Endothelial cell of umbilical vein (primary cell): ENCODE results near the gene CDC42EP4. TPM values are rescaled to one million over a fixed set of nuclear protein-coding genes. Genes with fewer than 3 reads are reported as not detected.

ENCODE experiments used
- BruUV-seq: library from RNA; stranded (reverse); fragments of 400-500 nt; replicated peaks from 2 replicates; lab custom pipeline; 2021; lab: Mats Ljungman, UMichigan
- CTCF ChIA-PET: fragments of 300-600, 350-600 bp; sonication (Branson Sonifier 250); formaldehyde crosslinking; loops from one replicate; lab custom pipeline; 2021; ENCODE audit warnings: antibody characterized with exemption, inconsistent platforms; lab: Charles Lee
- POLR2A ChIA-PET: fragments of 300-600, 350-600 bp; sonication (Branson Sonifier 250); formaldehyde crosslinking; loops from one replicate; lab custom pipeline; 2021; ENCODE audit warnings: antibody characterized with exemption, inconsistent platforms; lab: Charles Lee
- DNase-seq: peaks from one replicate; pipeline ENCODE4 v3.0.0-alpha.2; 2011; ENCODE audit warnings: low read depth, low spot score
- FAIRE-seq: peaks from 2 replicates; lab custom pipeline; 2011; peaks lifted over from hg19 to GRCh38; lab: Jason Lieb, UNC
- H2AFZ ChIP-seq: 2 replicates; pipeline ENCODE4 v1.6.0; 2012; ENCODE audit warnings: low read depth, low read length, control low read depth, inconsistent platforms
- H3K27ac ChIP-seq: 2 replicates; pipeline ENCODE4 v1.5.1; 2011; ENCODE audit warnings: low read depth, mild to moderate bottlenecking, control low read depth, low read length, moderate library complexity; ENCODE audit not compliant: insufficient read depth
- H3K27me3 ChIP-seq, 2 experiments: 2 replicates each; pipeline versions ENCODE4 v1.6.0 to v1.6.1; 2011; ENCODE audit warnings: low read length in 2 of 2, mixed read lengths in 1 of 2; ENCODE audit not compliant: control insufficient read depth in 2 of 2, insufficient read depth in 2 of 2
- H3K36me3 ChIP-seq, 2 experiments: 2 replicates in 1 of 2; 3 replicates in 1 of 2; pipeline ENCODE4 v1.5.1; 2011; ENCODE audit warnings: low read length in 2 of 2, mild to moderate bottlenecking in 1 of 2, moderate library complexity in 1 of 2; ENCODE audit not compliant: control insufficient read depth in 2 of 2, insufficient read depth in 2 of 2; ENCODE audit errors: extremely low read depth in 1 of 2
- H3K4me1 ChIP-seq: 3 replicates; pipeline ENCODE4 v1.5.1; 2011; ENCODE audit warnings: mild to moderate bottlenecking, low read length; ENCODE audit not compliant: control insufficient read depth, insufficient read depth; ENCODE audit errors: extremely low read depth
- H3K4me2 ChIP-seq: 2 replicates; pipeline ENCODE4 v1.6.1; 2011; ENCODE audit warnings: low read length, control low read depth, mixed read lengths; ENCODE audit not compliant: insufficient read depth
- H3K4me3 ChIP-seq, 3 experiments: fragments of 200-600 bp in 1 of 3; sonication (generic), shearing (Covaris generic) in 1 of 3; replicated peaks in 1 of 3; 2 replicates each; pipeline ENCODE4 v1.5.1; 2011 to 2016; ENCODE audit warnings: control low read depth in 3 of 3, low read length in 3 of 3, mild to moderate bottlenecking in 2 of 3, inconsistent platforms in 1 of 3, low read depth in 1 of 3, moderate library complexity in 1 of 3; ENCODE audit not compliant: insufficient read depth in 1 of 3
- H3K79me2 ChIP-seq: 2 replicates; pipeline ENCODE4 v1.6.0; 2012; ENCODE audit warnings: low read length, inconsistent platforms; ENCODE audit not compliant: control insufficient read depth, insufficient read depth
- H3K9ac ChIP-seq: replicated peaks from 2 replicates; pipeline ENCODE3; 2011; ENCODE audit warnings: low read length, control low read depth; ENCODE audit not compliant: insufficient read depth; ENCODE audit errors: extremely low read depth
- H3K9me1 ChIP-seq: replicated peaks from 3 replicates; pipeline ENCODE4 v1.6.0; 2011; ENCODE audit warnings: mild to moderate bottlenecking, low read length; ENCODE audit not compliant: control insufficient read depth, insufficient read depth; ENCODE audit errors: extremely low read depth
- H3K9me3 ChIP-seq: replicated peaks from 2 replicates; pipeline ENCODE4 v1.5.1; 2012; ENCODE audit warnings: low read length, inconsistent platforms; ENCODE audit not compliant: control insufficient read depth, insufficient read depth
- H4K20me1 ChIP-seq: replicated peaks from 2 replicates; pipeline ENCODE3; 2011; ENCODE audit warnings: mild to moderate bottlenecking, low read length; ENCODE audit not compliant: control insufficient read depth, insufficient read depth; ENCODE audit errors: extremely low read depth
- EZH2 ChIP-seq: IDR thresholded peaks from 2 replicates; pipeline ENCODE4 v1.6.1; 2012; ENCODE audit warnings: borderline replicate concordance, low read depth, mild to moderate bottlenecking, moderate library complexity, low read length, inconsistent platforms; ENCODE audit not compliant: severe bottlenecking
- FOS ChIP-seq: IDR thresholded peaks from 2 replicates; pipeline ENCODE4 v1.6.1; 2011; ENCODE audit warnings: mild to moderate bottlenecking, low read length, moderate library complexity, borderline replicate concordance; ENCODE audit not compliant: insufficient read depth
- MYC ChIP-seq: IDR thresholded peaks from one replicate; pipeline ENCODE4 v1.6.1; 2011; ENCODE audit warnings: mild to moderate bottlenecking, low read depth, low read length
- POLR2A ChIP-seq: IDR thresholded peaks from 2 replicates; pipeline ENCODE4 v1.6.1; 2012; ENCODE audit warnings: low read depth, mild to moderate bottlenecking, control low read depth, low read length
- POLR2AphosphoS5 ChIP-seq: IDR thresholded peaks from 2 replicates; pipeline ENCODE4 v1.6.1; 2012; ENCODE audit warnings: low read depth, mild to moderate bottlenecking, control low read depth, low read length, moderate library complexity; ENCODE audit not compliant: insufficient read depth
- dilution Hi-C: fragments of 300-500 bp; cut with MboI; formaldehyde crosslinking; loops from one replicate; pipeline ENCODE4 v1.15.0; 2019; ENCODE audit warnings: low sequenced_read_pairs; ENCODE audit not compliant: extremely low pct_ligation_motif_present
- intact Hi-C: fragments of 100-400 bp; cut with micrococcal nuclease; formaldehyde crosslinking; loops from one replicate; pipeline ENCODE4 v1.10.0; 2022
- polyA plus RNA-seq, 4 experiments: library from polyadenylated mRNA; depleted of rRNA in 3 of 4; stranded (reverse) in 3 of 4; unstranded in 1 of 4; fragments of >200 nt; gene quantifications; 2 replicates each; pipeline versions ENCODE4 v1.2.1 to v1.2.3, GENCODE V29; 2011 to 2012; ENCODE audit warnings: missing spikeins in 1 of 4
- total RNA-seq: library from RNA; stranded (reverse); gene quantifications from 2 replicates; pipeline ENCODE4 v1.2.3, GENCODE V29; 2021
- TF ChIP-seq, protein P1 (sequence below), 2 donors: IDR thresholded peaks; 1 replicate in 1 of 2; 2 replicates in 1 of 2; pipeline ENCODE4 v1.5.1; 2011; ENCODE audit warnings: low read length in 2 of 2, mild to moderate bottlenecking in 2 of 2, moderate library complexity in 2 of 2, control low read depth in 1 of 2, inconsistent platforms in 1 of 2, low read depth in 1 of 2; ENCODE audit not compliant: insufficient read depth in 1 of 2; ENCODE audit errors: extremely low read depth in 1 of 2

CDC42EP4 gene
- total and polyA plus RNA-seq, 2 donors (not counting 3 experiments of a cell fraction or from before 2014, with no cell fraction given): 11.4 to 19.6 TPM

DNA sequence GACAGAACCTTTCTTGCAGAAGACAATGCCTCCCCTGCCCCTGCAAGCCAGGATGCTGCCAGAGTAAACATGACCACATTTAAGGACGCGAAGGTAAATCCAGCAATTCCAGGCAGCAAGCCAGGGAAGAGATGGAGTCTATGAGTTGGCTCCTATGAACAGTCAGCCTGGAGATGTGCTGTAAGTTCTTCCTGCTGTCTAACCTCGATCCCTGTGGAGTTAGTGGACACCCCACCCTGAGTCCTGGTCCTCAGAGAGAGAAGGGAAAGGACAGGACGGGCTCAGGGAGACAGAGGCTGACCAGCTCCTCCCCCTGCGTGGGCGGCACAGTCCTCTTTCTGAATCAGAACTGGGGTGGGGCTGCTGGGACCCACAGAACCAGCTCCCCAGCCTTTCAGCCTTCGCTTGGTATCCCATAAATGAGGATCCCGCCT lies 24.9 kb downstream of the CDC42EP4 start:
- no peak overlapping the region for H3K9ac ChIP-seq
- dilution Hi-C loops (no loop called here), intact Hi-C loops (no loop called here)
- no peaks in the 10 kb centered on the region for H3K27me3 ChIP-seq
- H2AFZ ChIP-seq: no peak overlapping the region
- ChIA-PET POLR2A (no interaction called here), CTCF (no interaction called here)
- no TSS peak for BruUV-seq
- H3K36me3 ChIP-seq: peaks cover 0 to 8% of the 10 kb centered on the region in 2 experiments
- no peaks in the 10 kb centered on the region for H3K9me3 ChIP-seq
- H3K4me1 ChIP-seq: peaks cover 17% of the 10 kb centered on the region
- FAIRE-seq: no peak
- no peaks in the 10 kb centered on the region for H4K20me1 ChIP-seq
- peaks cover 30% of the 10 kb centered on the region for H3K79me2 ChIP-seq
- H3K9me1 ChIP-seq: no peaks in the 10 kb centered on the region
- no peak for DNase-seq
- no peak overlapping the region for H3K27ac ChIP-seq
- H3K4me2 ChIP-seq: no peak overlapping the region
- TF ChIP-seq EZH2 (no peak), POLR2AphosphoS5 (no peak), POLR2A (no peak), FOS (no peak), MYC (no peak)
- TF ChIP-seq, protein P1, sequence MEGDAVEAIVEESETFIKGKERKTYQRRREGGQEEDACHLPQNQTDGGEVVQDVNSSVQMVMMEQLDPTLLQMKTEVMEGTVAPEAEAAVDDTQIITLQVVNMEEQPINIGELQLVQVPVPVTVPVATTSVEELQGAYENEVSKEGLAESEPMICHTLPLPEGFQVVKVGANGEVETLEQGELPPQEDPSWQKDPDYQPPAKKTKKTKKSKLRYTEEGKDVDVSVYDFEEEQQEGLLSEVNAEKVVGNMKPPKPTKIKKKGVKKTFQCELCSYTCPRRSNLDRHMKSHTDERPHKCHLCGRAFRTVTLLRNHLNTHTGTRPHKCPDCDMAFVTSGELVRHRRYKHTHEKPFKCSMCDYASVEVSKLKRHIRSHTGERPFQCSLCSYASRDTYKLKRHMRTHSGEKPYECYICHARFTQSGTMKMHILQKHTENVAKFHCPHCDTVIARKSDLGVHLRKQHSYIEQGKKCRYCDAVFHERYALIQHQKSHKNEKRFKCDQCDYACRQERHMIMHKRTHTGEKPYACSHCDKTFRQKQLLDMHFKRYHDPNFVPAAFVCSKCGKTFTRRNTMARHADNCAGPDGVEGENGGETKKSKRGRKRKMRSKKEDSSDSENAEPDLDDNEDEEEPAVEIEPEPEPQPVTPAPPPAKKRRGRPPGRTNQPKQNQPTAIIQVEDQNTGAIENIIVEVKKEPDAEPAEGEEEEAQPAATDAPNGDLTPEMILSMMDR (IDR thresholded peaks at IDR 0.05; ENCODE audit: extremely low read depth in 1 of 2, insufficient read depth in 1 of 2, low read depth in 1 of 2, low read length in 2 of 2): no peak
- no peak overlapping the region for H3K4me3 ChIP-seq
